ENCODE measurements around the gene GBX2. TPM values are rescaled to one million over a fixed set of nuclear protein-coding genes. Genes with fewer than 3 reads are reported as not detected.

Gene GBX2
- not detected for total RNA-seq

GRCh38 chr2:236168110-236169080 is at the start of gene GBX2:
GBX2 (minus strand) TSS chr2:236168386; CDS start chr2:236167971, 415 bp downstream.
- no peak for TF ChIP-seq CTCF (IDR thresholded peaks at IDR 0.05; ENCODE audit: low read depth)

- no peak for TF ChIP-seq CTCF (IDR thresholded peaks at IDR 0.05; ENCODE audit: low read depth)
Measured at GRCh38 chr2:236217926-236218325, 49.7 kb upstream of the GBX2 start.

GRCh38 chr2:236216711-236217110 is 48.5 kb upstream of the GBX2 start:
- no peak for TF ChIP-seq CTCF (IDR thresholded peaks at IDR 0.05; ENCODE audit: low read depth)

GRCh38 chr2:236215761-236216333 is 47.7 kb upstream of the GBX2 start:
- no peak for TF ChIP-seq CTCF (IDR thresholded peaks at IDR 0.05; ENCODE audit: low read depth)

- TF ChIP-seq CTCF (IDR thresholded peaks at IDR 0.05; ENCODE audit: low read depth), result no peak
Measured at GRCh38 chr2:236215196-236215595, 47.0 kb upstream of the GBX2 start.

GRCh38 chr2:236214376-236214995 is 46.3 kb upstream of the GBX2 start:
- no peak for TF ChIP-seq CTCF (IDR thresholded peaks at IDR 0.05; ENCODE audit: low read depth)

GRCh38 chr2:236211296-236211695 is 43.1 kb upstream of the GBX2 start:
- no peak for TF ChIP-seq CTCF (IDR thresholded peaks at IDR 0.05; ENCODE audit: low read depth)
